Stomach (tissue), 4 donors: ENCODE results near the gene KCNK7.

ENCODE experiments used
- CTCF ChIP-seq, 7 experiments: fragments of 450-650 bp in 4 of 7; fragments of 200-600 bp in 3 of 7; sonication (generic) in 3 of 7; IDR thresholded peaks; one replicate each; pipeline ENCODE4 v1.5.1; 2016 to 2019; ENCODE audit warnings: antibody characterized with exemption in 7 of 7, control low read depth in 2 of 7, mild to moderate bottlenecking in 1 of 7
- POLR2A ChIP-seq, 4 donors: fragments of 450-650 bp; IDR thresholded peaks; one replicate each; pipeline ENCODE4 v1.6.1; 2016; ENCODE audit warnings: antibody characterized with exemption in 4 of 4, control low read depth in 2 of 4, mild to moderate bottlenecking in 1 of 4, moderate library complexity in 1 of 4
- POLR2AphosphoS5 ChIP-seq, 3 donors: sonication (generic); formaldehyde crosslinking; IDR thresholded peaks; one replicate each; pipeline ENCODE4 v1.6.1; 2016; ENCODE audit warnings: antibody characterized with exemption in 3 of 3

- TF ChIP-seq CTCF (IDR thresholded peaks at IDR 0.05), result no peak
- TF ChIP-seq POLR2A (IDR thresholded peaks at IDR 0.05), result no peak
- no peak for TF ChIP-seq POLR2AphosphoS5 (IDR thresholded peaks at IDR 0.05)
Measured at GRCh38 chr11:65604258-65604657, 8.7 kb upstream of the KCNK7 start.
